Left ventricle myocardium inferior (tissue), 1 donor: ENCODE data around the gene RFTN2. TPM values are rescaled to one million over a fixed set of nuclear protein-coding genes. Genes with fewer than 3 reads are reported as not detected.
A peak's percentile ranks its signal among the peaks of the same experiment; 100 is the strongest.
"Not testable (repeated sequence)": the region's sequence is repeated elsewhere in the genome, so short reads cannot be mapped to it uniquely, and the experiment has no call there.

Experiments used
- DNase-seq: peaks from one replicate; pipeline ENCODE4 v3.0.0-alpha.2; 2020
- H3K27ac ChIP-seq: fragments of 200-600 bp; replicated peaks from 2 replicates; pipeline ENCODE4 v1.8.0; 2021
- H3K27me3 ChIP-seq: fragments of 200-600 bp; 2 replicates; pipeline ENCODE4 v1.8.0; 2021; ENCODE audit warnings: low read depth
- H3K36me3 ChIP-seq: fragments of 200-600 bp; 2 replicates; pipeline ENCODE4 v1.8.0; 2021
- H3K4me1 ChIP-seq: fragments of 200-600 bp; 2 replicates; pipeline ENCODE4 v1.8.0; 2021
- H3K4me3 ChIP-seq: fragments of 200-600 bp; 2 replicates; pipeline ENCODE4 v1.8.0; 2021; ENCODE audit warnings: mild to moderate bottlenecking, moderate library complexity
- H3K9me3 ChIP-seq: fragments of 200-600 bp; replicated peaks from 2 replicates; pipeline ENCODE4 v1.8.0; 2021
- intact Hi-C: fragments of 100-400 bp; cut with micrococcal nuclease; formaldehyde crosslinking; loops from one replicate; pipeline ENCODE4 v1.11.0; 2022
- total RNA-seq: library from RNA; stranded (reverse); fragmentation: NEBNext Ultra II Directional; extraction: Animal tissue kit (Norgen Biotek cat#: 25700); gene quantifications from one replicate; pipeline ENCODE4 v1.2.1, GENCODE V29; 2021
- TF ChIP-seq, protein P1 (sequence below): fragments of 200-600 bp; IDR thresholded peaks from 2 replicates; pipeline ENCODE4 v1.8.0; 2021; ENCODE audit warnings: antibody characterized with exemption, mild to moderate bottlenecking, borderline replicate concordance
- donor health status: DM: no; HTN: yes; CAD: no; lungs with severe emphysema.

RFTN2 gene
- total RNA-seq, 1 donor from 2014 or later = 5.6 TPM

GRCh38 chr2:197705121-197705911, 29.9 kb upstream of the RFTN2 start, which contains the start of gene MARS2:
TSS of gene MARS2 (plus strand) at chr2:197705369. CDS start at chr2:197705406, 37 bp downstream.
- H3K27me3 ChIP-seq = no peaks in the 10 kb centered on the region
- no peaks in the 10 kb centered on the region for H3K36me3 ChIP-seq
- DNase-seq = peak; percentile 95
- H3K9me3 ChIP-seq = no peaks in the 10 kb centered on the region
- TF ChIP-seq, protein P1, sequence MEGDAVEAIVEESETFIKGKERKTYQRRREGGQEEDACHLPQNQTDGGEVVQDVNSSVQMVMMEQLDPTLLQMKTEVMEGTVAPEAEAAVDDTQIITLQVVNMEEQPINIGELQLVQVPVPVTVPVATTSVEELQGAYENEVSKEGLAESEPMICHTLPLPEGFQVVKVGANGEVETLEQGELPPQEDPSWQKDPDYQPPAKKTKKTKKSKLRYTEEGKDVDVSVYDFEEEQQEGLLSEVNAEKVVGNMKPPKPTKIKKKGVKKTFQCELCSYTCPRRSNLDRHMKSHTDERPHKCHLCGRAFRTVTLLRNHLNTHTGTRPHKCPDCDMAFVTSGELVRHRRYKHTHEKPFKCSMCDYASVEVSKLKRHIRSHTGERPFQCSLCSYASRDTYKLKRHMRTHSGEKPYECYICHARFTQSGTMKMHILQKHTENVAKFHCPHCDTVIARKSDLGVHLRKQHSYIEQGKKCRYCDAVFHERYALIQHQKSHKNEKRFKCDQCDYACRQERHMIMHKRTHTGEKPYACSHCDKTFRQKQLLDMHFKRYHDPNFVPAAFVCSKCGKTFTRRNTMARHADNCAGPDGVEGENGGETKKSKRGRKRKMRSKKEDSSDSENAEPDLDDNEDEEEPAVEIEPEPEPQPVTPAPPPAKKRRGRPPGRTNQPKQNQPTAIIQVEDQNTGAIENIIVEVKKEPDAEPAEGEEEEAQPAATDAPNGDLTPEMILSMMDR = no peak
- H3K27ac ChIP-seq = peak within 1 kb of the TSS; percentile 90
- peaks cover 48% of the 10 kb centered on the region for H3K4me1 ChIP-seq
- intact Hi-C loops = loop anchor here (5.0 kb wide), 1 partner anchor 72 kb away; no protein-coding TSS in a partner anchor
- peak within 1 kb of the TSS; percentile 84 for H3K4me3 ChIP-seq

DNA sequence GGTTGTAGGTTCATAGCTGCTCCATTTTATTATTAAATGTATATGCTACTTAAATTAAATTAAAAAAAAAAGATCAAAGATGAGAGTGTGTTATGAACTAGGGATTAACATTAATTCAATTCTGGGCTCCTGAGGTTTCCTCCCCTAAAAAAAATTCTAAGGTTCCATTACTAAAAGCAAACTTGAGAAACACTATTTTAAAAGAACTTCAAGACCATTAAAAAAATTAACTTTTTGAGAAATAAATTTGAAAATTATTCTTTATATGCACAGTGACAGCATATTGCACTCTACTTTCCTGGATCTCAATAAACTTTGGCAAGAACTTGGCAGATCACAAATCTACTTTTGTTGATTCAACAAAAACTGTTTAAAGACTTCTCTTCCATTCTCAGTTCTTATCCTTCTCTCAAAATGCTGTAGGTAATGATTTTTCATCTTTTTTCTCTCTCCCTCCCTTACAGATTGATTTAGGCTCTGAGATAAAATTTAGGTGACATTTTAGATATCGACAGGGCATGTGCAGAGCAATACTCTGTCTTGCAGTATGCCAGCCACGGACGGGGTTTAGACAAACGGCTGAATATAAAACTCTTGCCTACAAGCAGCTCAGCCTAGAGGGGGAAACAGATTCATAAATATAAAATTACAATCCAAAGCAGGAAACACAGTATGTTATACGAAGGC, 29.2 kb upstream of the RFTN2 start:
- H3K27me3 ChIP-seq = no peaks in the 10 kb centered on the region
- H3K4me1 ChIP-seq = peaks cover 48% of the 10 kb centered on the region
- peak overlapping the region; percentile 84 for H3K4me3 ChIP-seq
- H3K27ac ChIP-seq = peak overlapping the region; percentile 90
- TF ChIP-seq, protein P1 = no peak
- no peaks in the 10 kb centered on the region for H3K9me3 ChIP-seq
- DNase-seq = no peak
- no peaks in the 10 kb centered on the region for H3K36me3 ChIP-seq
- intact Hi-C loops = loop anchor here (5.0 kb wide), 1 partner anchor 73 kb away; no protein-coding TSS in a partner anchor

GRCh38 chr2:197700960-197701359, 25.6 kb upstream of the RFTN2 start:
- Histone ChIP-seq H3K4me3 (no peak overlapping the region), H3K36me3 (no peaks in the 10 kb centered on the region), H3K27me3 (no peaks in the 10 kb centered on the region), H3K4me1 (peaks cover 16% of the 10 kb centered on the region), H3K9me3 (no peaks in the 10 kb centered on the region), H3K27ac (no peak overlapping the region)
- DNase-seq = no peak
- intact Hi-C loops = no loop called here
- TF ChIP-seq, protein P1 = no peak

- H3K36me3 ChIP-seq, H3K4me3 ChIP-seq, H3K4me1 ChIP-seq, H3K9me3 ChIP-seq, H3K27ac ChIP-seq, H3K27me3 ChIP-seq, intact Hi-C loops, DNase-seq: not testable (repeated sequence)
These were observed 24.3 kb upstream of the RFTN2 start for GRCh38 chr2:197699724-197700123.

- H3K36me3 ChIP-seq, H3K9me3 ChIP-seq, DNase-seq, H3K4me1 ChIP-seq, intact Hi-C loops, H3K27me3 ChIP-seq, H3K27ac ChIP-seq, H3K4me3 ChIP-seq: not testable (repeated sequence)
These were observed 21.2 kb upstream of the RFTN2 start for GRCh38 chr2:197696571-197696970.

GRCh38 chr2:197695971-197696370, 20.6 kb upstream of the RFTN2 start:
- H3K4me1 ChIP-seq, H3K27me3 ChIP-seq, H3K27ac ChIP-seq, DNase-seq, H3K4me3 ChIP-seq, intact Hi-C loops, H3K9me3 ChIP-seq, H3K36me3 ChIP-seq: not testable (repeated sequence)

- H3K9me3 ChIP-seq, H3K4me3 ChIP-seq, DNase-seq, intact Hi-C loops, H3K27me3 ChIP-seq, H3K27ac ChIP-seq, H3K4me1 ChIP-seq, H3K36me3 ChIP-seq: not testable (repeated sequence)
These were observed 19.8 kb upstream of the RFTN2 start for GRCh38 chr2:197695206-197695605.
